H1 (cell line): ENCODE results near the gene DKK2. TPM values are rescaled to one million over a fixed set of nuclear protein-coding genes. Genes with fewer than 3 reads are reported as not detected.

Experiments
- CTCF ChIA-PET: fragments of 300-600 bp; sonication (Branson Sonifier 250); formaldehyde crosslinking; loops from one replicate; lab custom pipeline; 2021; ENCODE audit not compliant: partially characterized antibody; lab: Charles Lee
- POLR2A ChIA-PET: fragments of 300-600 bp; sonication (Branson Sonifier 250); formaldehyde crosslinking; loops from one replicate; lab custom pipeline; 2021; ENCODE audit warnings: inconsistent platforms; ENCODE audit not compliant: partially characterized antibody; lab: Charles Lee
- DNase-seq, 2 experiments: peaks; one replicate each; pipeline versions ENCODE4 v3.0.0 to v3.0.0-alpha.2; 2010 to 2022; ENCODE audit warnings: low spot score in 2 of 2, low read depth in 1 of 2, mixed read lengths in 1 of 2
- FAIRE-seq: peaks from 2 replicates; lab custom pipeline; 2011; peaks lifted over from hg19 to GRCh38; lab: Jason Lieb, UNC
- H2AFZ ChIP-seq: 2 replicates; pipeline ENCODE4 v1.8.1; 2012; ENCODE audit warnings: low read length, inconsistent platforms
- H2AK5ac ChIP-seq: 2 replicates; pipeline ENCODE4 v1.6.1; 2013; ENCODE audit warnings: low read depth, low read length
- H2BK120ac ChIP-seq: replicated peaks from 2 replicates; pipeline ENCODE3; 2013; ENCODE audit warnings: low read depth, low read length, inconsistent platforms
- H2BK12ac ChIP-seq: 2 replicates; pipeline ENCODE4 v1.6.1; 2013; ENCODE audit warnings: low read depth, low read length
- H2BK15ac ChIP-seq: 2 replicates; pipeline ENCODE4 v1.6.1; 2013; ENCODE audit warnings: low read length
- H2BK20ac ChIP-seq: 2 replicates; pipeline ENCODE4 v1.6.1; 2013; ENCODE audit warnings: low read length
- H2BK5ac ChIP-seq: 2 replicates; pipeline ENCODE4 v1.6.1; 2013; ENCODE audit warnings: low read depth, low read length
- H3K14ac ChIP-seq: 2 replicates; pipeline ENCODE4 v1.6.1; 2013; ENCODE audit warnings: inconsistent platforms; ENCODE audit not compliant: insufficient read length
- H3K18ac ChIP-seq: 2 replicates; pipeline ENCODE4 v1.6.1; 2013; ENCODE audit warnings: low read length; ENCODE audit errors: extremely low read depth
- H3K23ac ChIP-seq: 2 replicates; pipeline ENCODE4 v1.6.1; 2013; ENCODE audit warnings: inconsistent platforms; ENCODE audit not compliant: insufficient read length
- H3K23me2 ChIP-seq: 2 replicates; pipeline ENCODE4 v1.6.1; 2013; ENCODE audit warnings: low read depth, low read length
- H3K27ac ChIP-seq: 2 replicates; pipeline ENCODE4 v1.6.1; 2011; ENCODE audit warnings: low read depth, low read length, inconsistent platforms
- H3K27me3 ChIP-seq, 4 experiments: replicated peaks in 1 of 4; 1 replicate in 1 of 4; 2 replicates in 3 of 4; pipeline versions ENCODE4 v1.6.1 to v1.8.1; 2011 to 2013; ENCODE audit warnings: low read length in 3 of 4, mild to moderate bottlenecking in 3 of 4, inconsistent platforms in 2 of 4, mixed read lengths in 2 of 4, moderate library complexity in 1 of 4; ENCODE audit not compliant: control insufficient read depth in 3 of 4, insufficient read depth in 3 of 4; ENCODE audit errors: extremely low read depth in 1 of 4
- H3K36me3 ChIP-seq, 4 experiments: 2 replicates each; pipeline versions ENCODE4 v1.6.1 to v1.8.1; 2011 to 2013; ENCODE audit warnings: mild to moderate bottlenecking in 4 of 4, low read length in 3 of 4, moderate library complexity in 2 of 4, control low read depth in 1 of 4, inconsistent platforms in 1 of 4; ENCODE audit not compliant: insufficient read depth in 4 of 4, control insufficient read depth in 2 of 4
- H3K4ac ChIP-seq: replicated peaks from 2 replicates; pipeline ENCODE3; 2013; ENCODE audit warnings: low read length, low read depth, mixed read lengths, inconsistent platforms; ENCODE audit not compliant: insufficient read length
- H3K4me1 ChIP-seq, 4 experiments: replicated peaks in 1 of 4; 1 replicate in 1 of 4; 2 replicates in 3 of 4; pipeline versions ENCODE4 v1.6.1 to v1.8.1; 2011 to 2013; ENCODE audit warnings: low read length in 3 of 4, inconsistent platforms in 2 of 4, mixed read lengths in 1 of 4; ENCODE audit not compliant: insufficient read depth in 4 of 4, control insufficient read depth in 3 of 4
- H3K4me2 ChIP-seq, 2 experiments: 2 replicates each; pipeline versions ENCODE4 v1.6.1 to v1.8.1; 2011 to 2013; ENCODE audit warnings: low read depth in 2 of 2, low read length in 2 of 2, control low read depth in 1 of 2, inconsistent platforms in 1 of 2, mild to moderate bottlenecking in 1 of 2; ENCODE audit not compliant: insufficient read depth in 1 of 2
- H3K4me3 ChIP-seq, 4 experiments: fragments of 200-600, 300-600 bp in 1 of 4; sonication (generic), shearing (Covaris generic), sonication (Bioruptor Twin) in 1 of 4; 2 replicates each; pipeline versions ENCODE4 v1.5.1 to v1.8.1; 2011 to 2016; ENCODE audit warnings: low read length in 4 of 4, low read depth in 3 of 4, control low read depth in 2 of 4, inconsistent platforms in 2 of 4, mild to moderate bottlenecking in 2 of 4, mixed read lengths in 1 of 4, moderate library complexity in 1 of 4; ENCODE audit not compliant: insufficient read depth in 2 of 4; ENCODE audit errors: extremely low read depth in 1 of 4
- H3K56ac ChIP-seq: replicated peaks from 2 replicates; pipeline ENCODE3; 2013; ENCODE audit warnings: low read depth, mild to moderate bottlenecking, mixed read lengths, low read length, inconsistent platforms; ENCODE audit not compliant: insufficient read length
- H3K79me1 ChIP-seq: 2 replicates; pipeline ENCODE4 v1.6.1; 2013; ENCODE audit warnings: low read depth, low read length, control low read depth
- H3K79me2 ChIP-seq, 2 experiments: 2 replicates each; pipeline versions ENCODE4 v1.6.1 to v1.8.1; 2012 to 2013; ENCODE audit warnings: low read length in 2 of 2, mild to moderate bottlenecking in 2 of 2, inconsistent platforms in 1 of 2; ENCODE audit not compliant: insufficient read depth in 2 of 2, control insufficient read depth in 1 of 2
- H3K9ac ChIP-seq, 4 experiments: replicated peaks in 1 of 4; 1 replicate in 1 of 4; 2 replicates in 3 of 4; pipeline versions ENCODE4 v1.6.1 to v1.8.1; 2011 to 2013; ENCODE audit warnings: low read depth in 3 of 4, low read length in 3 of 4, control low read depth in 2 of 4, mild to moderate bottlenecking in 2 of 4, moderate library complexity in 2 of 4, inconsistent platforms in 1 of 4; ENCODE audit errors: extremely low read depth in 1 of 4
- H3K9me3 ChIP-seq, 2 experiments: 2 replicates each; pipeline versions ENCODE4 v1.6.1 to v1.8.1; 2012 to 2013; ENCODE audit warnings: mild to moderate bottlenecking in 2 of 2, moderate library complexity in 2 of 2, control low read depth in 1 of 2, inconsistent platforms in 1 of 2, low read depth in 1 of 2, low read length in 1 of 2, mixed read lengths in 1 of 2; ENCODE audit not compliant: insufficient read depth in 2 of 2
- H4K20me1 ChIP-seq, 2 experiments: replicated peaks in 1 of 2; 2 replicates each; pipeline versions ENCODE3 to v1.8.1; 2011 to 2013; ENCODE audit warnings: inconsistent platforms in 2 of 2, low read length in 2 of 2, mild to moderate bottlenecking in 1 of 2; ENCODE audit not compliant: insufficient read depth in 2 of 2, control insufficient read depth in 1 of 2
- H4K5ac ChIP-seq: 2 replicates; pipeline ENCODE4 v1.6.1; 2013; ENCODE audit warnings: low read length, low read depth, mixed read lengths, inconsistent platforms; ENCODE audit not compliant: insufficient read length
- H4K8ac ChIP-seq: 2 replicates; pipeline ENCODE4 v1.8.0; 2013; ENCODE audit warnings: mild to moderate bottlenecking, moderate library complexity, low read length, inconsistent platforms; ENCODE audit not compliant: insufficient read depth; ENCODE audit errors: extremely low read depth
- H4K91ac ChIP-seq: replicated peaks from 2 replicates; pipeline ENCODE3; 2013; ENCODE audit warnings: low read length, mixed read lengths, inconsistent platforms; ENCODE audit not compliant: insufficient read length
- ASH2L ChIP-seq: fragments of 200-600, 300-600 bp; sonication (generic); IDR thresholded peaks from one replicate; pipeline ENCODE4 v1.7.1; 2017; ENCODE audit warnings: low read length
- BACH1 ChIP-seq: IDR thresholded peaks from 2 replicates; pipeline ENCODE4 v1.6.1; 2012; ENCODE audit warnings: low read length, improper control_type of control experiment
- BRCA1 ChIP-seq: IDR thresholded peaks from 2 replicates; pipeline ENCODE4 v1.6.1; 2012; ENCODE audit warnings: low read depth, low read length, improper control_type of control experiment
- CBX5 ChIP-seq: fragments of 300-800, 300-1000 bp; sonication (generic); IDR thresholded peaks from 2 replicates; pipeline ENCODE4 v1.7.1; 2016; ENCODE audit warnings: antibody characterized with exemption, low read length, low read depth
- CEBPB ChIP-seq: IDR thresholded peaks from 2 replicates; pipeline ENCODE4 v1.6.1; 2012; ENCODE audit warnings: low read depth, low read length
- CHD1 ChIP-seq: IDR thresholded peaks from 2 replicates; pipeline ENCODE4 v1.6.1; 2012; ENCODE audit warnings: low read depth, low read length, improper control_type of control experiment
- CREB1 ChIP-seq: IDR thresholded peaks from 2 replicates; pipeline ENCODE4 v1.6.1; 2012; ENCODE audit warnings: inconsistent platforms
- EZH2 ChIP-seq: fragments of 200-600 bp; sonication (generic); IDR thresholded peaks from 2 replicates; pipeline ENCODE4 v1.7.1; 2012; ENCODE audit warnings: low read depth, mild to moderate bottlenecking, moderate library complexity, low read length, inconsistent platforms; ENCODE audit not compliant: severe bottlenecking
- NANOG ChIP-seq: IDR thresholded peaks from 2 replicates; pipeline ENCODE4 v1.6.1; 2011; ENCODE audit warnings: low read length, low read depth, mild to moderate bottlenecking, inconsistent platforms; ENCODE audit not compliant: insufficient read depth, poor library complexity, severe bottlenecking
- RBBP5 ChIP-seq: IDR thresholded peaks from 2 replicates; pipeline ENCODE4 v1.7.1; 2012; ENCODE audit warnings: low read depth, mild to moderate bottlenecking, inconsistent platforms, low read length, moderate library complexity, borderline replicate concordance
- RNF2 ChIP-seq: fragments of 200-900, 300-1000 bp; sonication (generic); IDR thresholded peaks from 2 replicates; pipeline ENCODE4 v1.7.1; 2016; ENCODE audit warnings: borderline replicate concordance, low read depth, mild to moderate bottlenecking, antibody characterized with exemption, low read length; ENCODE audit not compliant: poor library complexity, severe bottlenecking; ENCODE audit errors: missing control alignments
- SIRT6 ChIP-seq: IDR thresholded peaks from one replicate; pipeline ENCODE4 v1.7.1; 2012; ENCODE audit warnings: low read length, inconsistent platforms
- TAF7 ChIP-seq: optimal IDR thresholded peaks from 2 replicates; pipeline ENCODE3; 2011; ENCODE audit warnings: low read depth, mild to moderate bottlenecking, inconsistent platforms, low read length, moderate library complexity, borderline replicate concordance
- TCF12 ChIP-seq: IDR thresholded peaks from 2 replicates; pipeline ENCODE4 v1.6.1; 2011; ENCODE audit warnings: low read depth, mild to moderate bottlenecking, low read length
- whole genome bisulfite sequencing, 2 experiments: shearing (Covaris generic) in 1 of 2; methylation state at CpG; one replicate each; pipeline versions ENCODE4 v1.1.6 to v1.1.7; 2013 to 2015; ENCODE audit warnings: low lambda C conversion rate in 2 of 2, mixed read lengths in 2 of 2, inconsistent platforms in 1 of 2, low coverage in 1 of 2, missing lambda C conversion rate in 1 of 2; ENCODE audit not compliant: insufficient replicate concordance in 2 of 2, insufficient coverage in 1 of 2, insufficient read length in 1 of 2; ENCODE audit errors: extremely low coverage in 1 of 2, missing lambda C conversion rate in 1 of 2; 5-methylcytosine and 5-hydroxymethylcytosine counted together
- polyA plus RNA-seq, 7 experiments: library from polyadenylated mRNA; depleted of rRNA in 3 of 7; stranded (reverse) in 5 of 7; unstranded in 2 of 7; fragments of >200 nt in 5 of 7; fragments of 200-250 nt in 2 of 7; gene quantifications; 1 replicate in 5 of 7; 2 replicates in 1 of 7; 4 replicates in 1 of 7; pipeline versions ENCODE4 v1.2.1 to v1.2.3, GENCODE V29; 2011 to 2013; ENCODE audit warnings: missing spikeins in 2 of 7, mixed read lengths in 2 of 7
- total RNA-seq: library from RNA; stranded (reverse); fragmentation: NEBNext Ultra II Directional; extraction: Animal tissue kit (Norgen Biotek cat#: 25700); gene quantifications from 2 replicates; pipeline ENCODE4 v1.2.1, GENCODE V29; 2021

The DKK2 gene
- total and polyA plus RNA-seq, 2 of the 8 experiments (the other 6 are each of a cell fraction or from before 2014, with no cell fraction given), result 0.09 to 0.13 TPM

DNA sequence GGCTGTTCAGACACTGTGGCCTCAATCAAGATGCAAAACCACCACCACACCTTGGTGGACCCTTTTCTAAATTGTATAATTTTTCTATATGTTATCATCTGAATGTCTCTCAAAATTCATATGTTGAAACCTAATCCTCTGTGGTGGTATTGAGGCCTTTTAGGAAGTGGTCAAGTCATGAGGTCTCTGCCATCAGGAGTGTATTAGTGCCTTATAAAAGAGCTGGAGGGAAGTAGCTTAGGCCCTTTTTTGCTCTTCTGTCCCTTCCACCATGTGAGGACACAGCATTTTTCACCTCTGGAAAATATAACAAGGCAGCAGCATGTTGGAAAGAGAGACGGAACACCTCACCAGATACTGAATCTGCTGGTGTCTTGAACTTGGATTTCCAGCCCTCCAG, 30.5 kb upstream of the DKK2 start:
- H4K91ac ChIP-seq, result no peak overlapping the region
- no peak for FAIRE-seq
- WGBS, 2 experiments, result 89% methylated on average over 1 of the region's 1 CpG; no CpG with 5 or more reads in 1 of the 2 experiments

More for the DNA sequence above, 30.5 kb upstream of the DKK2 start:
- no peak overlapping the region for H4K5ac ChIP-seq
- no peak for DNase-seq
- H2BK15ac ChIP-seq, result no peak overlapping the region
- H3K79me1 ChIP-seq, result no peaks in the 10 kb centered on the region
- no peak overlapping the region for H3K9ac ChIP-seq
- no peak overlapping the region for H3K23ac ChIP-seq
- no peak overlapping the region for H2AK5ac ChIP-seq
- no peak overlapping the region for H4K8ac ChIP-seq
- no peaks in the 10 kb centered on the region for H3K23me2 ChIP-seq
- H3K9me3 ChIP-seq, result no peaks in the 10 kb centered on the region
- no peak overlapping the region for H3K27ac ChIP-seq
- H3K18ac ChIP-seq, result no peak overlapping the region
- H3K27me3 ChIP-seq, result no peaks in the 10 kb centered on the region
- TF ChIP-seq CHD1 (no peak), ASH2L (no peak), RNF2 (no peak), CREB1 (no peak), CEBPB (no peak), CBX5 (no peak), BACH1 (no peak), TCF12 (no peak), NANOG (no peak), EZH2 (no peak), SIRT6 (no peak), BRCA1 (no peak), TAF7 (no peak), RBBP5 (no peak)
- POLR2A ChIA-PET, result no interaction called here
- CTCF ChIA-PET, result interaction anchor here (1.1 kb wide), 1 partner anchor 32 kb away, joined by 3 read pairs; no protein-coding TSS in a partner anchor
- no peak overlapping the region for H2BK20ac ChIP-seq
- H3K4me3 ChIP-seq, result no peak overlapping the region
- H4K20me1 ChIP-seq, result no peaks in the 10 kb centered on the region
- no peak overlapping the region for H3K4me2 ChIP-seq
- no peak overlapping the region for H3K56ac ChIP-seq
- no peak overlapping the region for H2BK5ac ChIP-seq
- no peak overlapping the region for H3K14ac ChIP-seq
- 0 out of 2 replicates have a peak overlapping the region, but pooled peaks have one; percentile 13 for H2AFZ ChIP-seq
- H3K4ac ChIP-seq, result no peak overlapping the region
- H3K79me2 ChIP-seq, result no peaks in the 10 kb centered on the region
- H3K36me3 ChIP-seq, result no peaks in the 10 kb centered on the region
- no peak overlapping the region for H2BK120ac ChIP-seq
- no peaks in the 10 kb centered on the region for H3K4me1 ChIP-seq
- H2BK12ac ChIP-seq, result no peak overlapping the region
